Spleen (tissue), 7 donors: Measurements from ENCODE around the gene ZMIZ1.

Experiments used
- POLR2A ChIP-seq, 3 donors: fragments of 450-650 bp; IDR thresholded peaks; one replicate each; pipeline ENCODE4 v1.5.1; 2017; ENCODE audit warnings: antibody characterized with exemption in 3 of 3, mild to moderate bottlenecking in 1 of 3
- TF ChIP-seq, protein P1 (sequence below), 11 experiments: fragments of 200-600 bp in 7 of 11; fragments of 450-650 bp in 4 of 11; sonication (generic) in 4 of 11; IDR thresholded peaks in 8 of 11; conservative IDR thresholded peaks in 3 of 11; 1 replicate in 7 of 11; 2 replicates in 4 of 11; pipeline versions ENCODE4 v1.4.0 to v1.8.0; 2016 to 2021; ENCODE audit warnings: antibody characterized with exemption in 11 of 11, inconsistent platforms in 4 of 11, mild to moderate bottlenecking in 1 of 11
- donor health status: DM: no; HTN: no; CAD: no; lungs with moderate emphysema.
- donor health status: DM: no; HTN: no; CAD: no.
- donor health status: DM: no; HTN: no; CAD: no.

DNA sequence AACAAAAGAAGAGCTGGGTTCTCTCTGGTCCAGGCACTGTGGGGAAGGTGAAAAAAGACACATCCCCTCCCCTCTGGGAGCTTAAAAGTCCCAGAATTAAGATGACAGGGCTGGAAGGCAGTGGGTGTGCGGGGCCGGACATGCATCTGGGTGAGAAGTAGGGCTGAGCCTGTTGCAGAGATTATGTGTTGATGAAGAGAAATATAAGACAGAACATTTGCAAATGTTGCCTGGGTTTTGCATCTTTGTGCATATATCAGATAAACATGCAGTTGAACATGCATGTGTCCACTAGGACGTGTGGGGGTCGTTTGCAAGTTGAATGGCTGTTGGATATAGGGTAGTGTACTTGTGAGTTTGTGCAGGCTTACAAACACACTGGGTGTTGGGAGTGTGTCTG is 184.2 kb downstream of the ZMIZ1 start:
- TF ChIP-seq, protein P1, sequence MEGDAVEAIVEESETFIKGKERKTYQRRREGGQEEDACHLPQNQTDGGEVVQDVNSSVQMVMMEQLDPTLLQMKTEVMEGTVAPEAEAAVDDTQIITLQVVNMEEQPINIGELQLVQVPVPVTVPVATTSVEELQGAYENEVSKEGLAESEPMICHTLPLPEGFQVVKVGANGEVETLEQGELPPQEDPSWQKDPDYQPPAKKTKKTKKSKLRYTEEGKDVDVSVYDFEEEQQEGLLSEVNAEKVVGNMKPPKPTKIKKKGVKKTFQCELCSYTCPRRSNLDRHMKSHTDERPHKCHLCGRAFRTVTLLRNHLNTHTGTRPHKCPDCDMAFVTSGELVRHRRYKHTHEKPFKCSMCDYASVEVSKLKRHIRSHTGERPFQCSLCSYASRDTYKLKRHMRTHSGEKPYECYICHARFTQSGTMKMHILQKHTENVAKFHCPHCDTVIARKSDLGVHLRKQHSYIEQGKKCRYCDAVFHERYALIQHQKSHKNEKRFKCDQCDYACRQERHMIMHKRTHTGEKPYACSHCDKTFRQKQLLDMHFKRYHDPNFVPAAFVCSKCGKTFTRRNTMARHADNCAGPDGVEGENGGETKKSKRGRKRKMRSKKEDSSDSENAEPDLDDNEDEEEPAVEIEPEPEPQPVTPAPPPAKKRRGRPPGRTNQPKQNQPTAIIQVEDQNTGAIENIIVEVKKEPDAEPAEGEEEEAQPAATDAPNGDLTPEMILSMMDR (IDR thresholded peaks at IDR 0.05 in 8 of 11, conservative IDR thresholded peaks at IDR 0.05 in 3 of 11), result no peak
- no peak for TF ChIP-seq POLR2A (IDR thresholded peaks at IDR 0.05)
